GM12878 (cell line): Measurements from ENCODE around the gene IKZF5. TPM values are rescaled to one million over a fixed set of nuclear protein-coding genes. Genes with fewer than 3 reads are reported as not detected.

Source experiments
- ATAC-seq: fragments of 200-7000 bp; cut with Tn5 transposase; 3 replicates; pipeline ENCODE4 v1.9.1; 2020; ENCODE audit warnings: mild to moderate bottlenecking, moderate library complexity
- BruUV-seq: library from RNA; stranded (reverse); fragments of 400-500 nt; replicated peaks from 2 replicates; lab custom pipeline; 2021; lab: Mats Ljungman, UMichigan
- CTCF ChIA-PET: fragments of 300-600 bp; sonication (Branson Sonifier 250); formaldehyde crosslinking; extraction: SDS; loops from one replicate; lab custom pipeline; 2021; ENCODE audit warnings: inconsistent platforms; lab: Yijun Ruan, JAX
- POLR2A ChIA-PET: fragments of 350-600 bp; formaldehyde crosslinking; extraction: SDS; loops from one replicate; lab custom pipeline; 2021; ENCODE audit warnings: inconsistent platforms; lab: Charles Lee
- RAD21 ChIA-PET: fragments of 300-600 bp; sonication (Branson Sonifier 250); formaldehyde crosslinking; loops from one replicate; lab custom pipeline; 2023; ENCODE audit warnings: antibody characterized with exemption; ENCODE audit not compliant: unreplicated experiment; lab: Charles Lee
- SMC1A ChIA-PET: fragments of 300-600 bp; sonication (Branson Sonifier 250); formaldehyde crosslinking; loops from one replicate; lab custom pipeline; 2023; ENCODE audit not compliant: unreplicated experiment, uncharacterized antibody; lab: Charles Lee
- DNase-seq: peaks from one replicate; pipeline ENCODE4 v3.0.0-alpha.2; 2011; ENCODE audit warnings: low read depth, low spot score
- FAIRE-seq: peaks from 3 replicates; lab custom pipeline; 2011; peaks lifted over from hg19 to GRCh38; lab: Jason Lieb, UNC
- H2AFZ ChIP-seq: 2 replicates; pipeline ENCODE4 v1.6.0; 2011; ENCODE audit warnings: low read depth, low read length, control low read depth; ENCODE audit not compliant: control insufficient read depth
- H3K27ac ChIP-seq: 2 replicates; pipeline ENCODE4 v1.5.1; 2011; ENCODE audit warnings: control low read depth; ENCODE audit not compliant: control insufficient read depth, insufficient read depth
- H3K27me3 ChIP-seq, 2 experiments: replicated peaks in 1 of 2; 2 replicates each; pipeline versions ENCODE4 v1.6.0 to v1.6.1; 2011; ENCODE audit warnings: low read length in 1 of 2; ENCODE audit not compliant: control insufficient read depth in 2 of 2, insufficient read depth in 2 of 2
- H3K36me3 ChIP-seq, 2 experiments: 2 replicates each; pipeline ENCODE4 v1.5.1; 2011; ENCODE audit warnings: low read length in 1 of 2; ENCODE audit not compliant: control insufficient read depth in 2 of 2, insufficient read depth in 2 of 2
- H3K4me1 ChIP-seq: 2 replicates; pipeline ENCODE4 v1.6.1; 2011; ENCODE audit warnings: mild to moderate bottlenecking, low read length, moderate library complexity, mixed read lengths; ENCODE audit not compliant: control insufficient read depth, insufficient read depth
- H3K4me2 ChIP-seq: 2 replicates; pipeline ENCODE4 v1.6.0; 2011; ENCODE audit warnings: control low read depth; ENCODE audit not compliant: control insufficient read depth, insufficient read depth
- H3K4me3 ChIP-seq: fragments of 200-600 bp; sonication (generic); 2 replicates; pipeline ENCODE4 v1.5.1; 2016
- H3K79me2 ChIP-seq: 2 replicates; pipeline ENCODE4 v1.6.0; 2011; ENCODE audit warnings: low read length; ENCODE audit not compliant: control insufficient read depth, insufficient read depth
- H3K9ac ChIP-seq: 2 replicates; pipeline ENCODE4 v1.8.0; 2011; ENCODE audit warnings: low read length, control low read depth, mixed read lengths; ENCODE audit not compliant: control insufficient read depth, insufficient read depth
- H3K9me3 ChIP-seq: replicated peaks from 3 replicates; pipeline ENCODE4 v1.5.1; 2011; ENCODE audit warnings: mild to moderate bottlenecking, low read length; ENCODE audit not compliant: control insufficient read depth, insufficient read depth
- H4K20me1 ChIP-seq: 2 replicates; pipeline ENCODE4 v1.6.0; 2011; ENCODE audit not compliant: control insufficient read depth, insufficient read depth
- BCL11A ChIP-seq: IDR thresholded peaks from 2 replicates; pipeline ENCODE4 v1.6.1; 2011; ENCODE audit warnings: low read depth, low read length
- CBX3 ChIP-seq: fragments of 200-600 bp; sonication (generic); IDR thresholded peaks from 2 replicates; pipeline ENCODE4 v1.6.1; 2016; ENCODE audit warnings: low read depth, borderline replicate concordance
- DPF2 ChIP-seq: fragments of 450-650 bp; IDR thresholded peaks from 2 replicates; pipeline ENCODE4 v1.6.1; 2017; ENCODE audit warnings: mild to moderate bottlenecking
- FOS ChIP-seq: IDR thresholded peaks from 3 replicates; pipeline ENCODE4 v1.6.1; 2011; ENCODE audit warnings: borderline replicate concordance; ENCODE audit not compliant: insufficient read length; ENCODE audit errors: extremely low read depth
- GABPA ChIP-seq: IDR thresholded peaks from 2 replicates; pipeline ENCODE4 v1.6.1; 2014; ENCODE audit warnings: antibody characterized with exemption, low read depth, mild to moderate bottlenecking, inconsistent platforms
- HDGF ChIP-seq: fragments of 450-650 bp; IDR thresholded peaks from 2 replicates; pipeline ENCODE4 v1.6.1; 2016; ENCODE audit warnings: antibody characterized with exemption
- NBN ChIP-seq: fragments of 450-650 bp; IDR thresholded peaks from 2 replicates; pipeline ENCODE4 v1.6.1; 2016
- RBBP5 ChIP-seq: fragments of 200-600 bp; sonication (generic); conservative IDR thresholded peaks from 2 replicates; pipeline ENCODE4 v1.6.1; 2016
- ZNF217 ChIP-seq: fragments of 450-650 bp; IDR thresholded peaks from 2 replicates; pipeline ENCODE4 v1.6.1; 2017; ENCODE audit warnings: antibody characterized with exemption, mild to moderate bottlenecking
- WGBS: methylation state at CpG from one replicate; pipeline ENCODE4 v1.1.6; 2016; ENCODE audit warnings: low lambda C conversion rate; ENCODE audit not compliant: insufficient replicate concordance, insufficient coverage; ENCODE audit errors: missing lambda C conversion rate; 5-methylcytosine and 5-hydroxymethylcytosine counted together
- in situ Hi-C: fragments of 300-500 bp; cut with MboI; formaldehyde crosslinking; loops from 9 replicates; pipeline ENCODE4 v1.14.3; 2018; ENCODE audit warnings: mixed read lengths
- intact Hi-C: fragments of 100-400 bp; cut with micrococcal nuclease; formaldehyde crosslinking; loops from one replicate; pipeline ENCODE4 v1.14.2; 2022; ENCODE audit not compliant: unreplicated experiment
- polyA plus RNA-seq, 11 experiments: library from polyadenylated mRNA; depleted of rRNA in 4 of 11; unstranded in 6 of 11; stranded (reverse) in 5 of 11; fragments of >200 nt; fragmentation: Nextera tagmentation in 4 of 11; fragmentation: Illumina TruSeq in 1 of 11; extraction: Ambion mirVana in 4 of 11; extraction: Trizol in 1 of 11; gene quantifications; 1 replicate in 1 of 11; 2 replicates in 10 of 11; pipeline versions ENCODE4 v1.2.1 to v1.2.3, GENCODE V29; 2011 to 2016; ENCODE audit warnings: inconsistent platforms in 2 of 11, missing spikeins in 2 of 11, low read depth in 1 of 11
- total RNA-seq, 4 experiments: library from RNA; depleted of rRNA in 3 of 4; stranded (reverse); fragments of >200 nt in 3 of 4; fragmentation: Illumina TruSeq in 1 of 4; extraction: Trizol in 1 of 4; gene quantifications; 2 replicates each; pipeline versions ENCODE4 v1.2.1 to v1.2.3, GENCODE V29; 2013 to 2021
- TF ChIP-seq, protein P1 (sequence below): fragments of 450-650 bp; IDR thresholded peaks from 2 replicates; pipeline ENCODE4 v1.6.1; 2017; ENCODE audit warnings: borderline replicate concordance

Gene IKZF5
- total and polyA plus RNA-seq, 10 of the 15 experiments (the other 5 are each of a cell fraction or from before 2014, with no cell fraction given) = 5.3 to 23.2 (median 11.8) TPM

DNA sequence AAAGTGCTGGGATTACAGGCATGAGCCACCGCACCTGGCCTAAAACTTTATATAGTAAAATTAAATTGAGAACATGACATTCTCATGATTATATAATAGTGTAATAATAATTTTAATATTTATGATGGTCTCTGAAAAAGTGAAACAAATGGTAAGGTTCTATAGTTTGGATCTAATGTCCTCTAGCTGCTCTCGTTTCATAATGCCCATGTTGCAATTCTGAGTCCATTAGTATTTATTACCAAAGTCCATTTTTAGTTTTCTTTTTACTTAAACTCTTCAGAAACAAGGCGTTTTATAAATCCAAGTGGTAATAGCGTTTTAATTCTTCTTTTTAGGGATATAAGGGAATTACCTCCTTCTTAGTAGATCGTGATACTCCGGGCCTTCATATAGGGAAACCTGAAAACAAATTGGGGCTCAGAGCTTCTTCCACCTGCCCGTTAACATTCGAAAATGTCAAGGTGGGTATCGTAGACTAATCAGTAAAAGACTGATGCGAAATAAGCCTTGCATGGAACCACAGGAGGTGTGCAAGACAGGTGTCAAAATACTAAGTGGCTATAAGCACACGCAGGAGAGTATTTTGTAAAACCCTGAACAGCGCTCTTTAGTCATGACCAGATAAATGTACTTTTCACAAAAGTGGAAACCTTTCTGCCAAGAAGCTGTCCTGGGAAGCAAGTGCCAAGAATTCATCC lies 34.3 kb upstream of the IKZF5 start:
- no peaks in the 10 kb centered on the region; a peak in 1 of 4 replicates for H3K36me3 ChIP-seq
- no peaks in the 10 kb centered on the region for H3K79me2 ChIP-seq
- H3K4me3 ChIP-seq = no peak overlapping the region
- TF ChIP-seq HDGF = no peak
- no peak for TF ChIP-seq ZNF217
- 0 out of 2 replicates have a peak, but pooled peaks have one; percentile 6 for TF ChIP-seq BCL11A
- no peaks in the 10 kb centered on the region for H4K20me1 ChIP-seq
- intact Hi-C loops (loop anchor here (1.0 to 5.0 kb wide), 3 partner anchors 339 to 924 kb away; no protein-coding TSS in a partner anchor), in situ Hi-C loops (loop anchor here (5.0 kb wide), 1 partner anchor 509 kb away; no protein-coding TSS in a partner anchor)
- ATAC-seq (no peak), DNase-seq (no peak), FAIRE-seq (no peak)
- no peak overlapping the region for H3K4me2 ChIP-seq
- no peaks in the 10 kb centered on the region for H3K27me3 ChIP-seq
- no peak overlapping the region for H3K9ac ChIP-seq
- peaks cover 8% of the 10 kb centered on the region for H3K4me1 ChIP-seq
- POLR2A ChIA-PET = no interaction called here
- H3K9me3 ChIP-seq = no peaks in the 10 kb centered on the region
- SMC1A ChIA-PET = interaction anchor here (0.7 to 2.2 kb wide), 17 partner anchors 9 to 531 kb away, joined by 3 to 10 read pairs (median 4); no protein-coding TSS in a partner anchor
- no peak overlapping the region for H3K27ac ChIP-seq
- H2AFZ ChIP-seq = no peak overlapping the region
- RAD21 ChIA-PET = interaction anchor here (0.7 to 1.4 kb wide), 8 partner anchors 20 to 520 kb away, joined by 3 to 5 read pairs (median 4); partner anchors contain the start of genes ACADSB, IKZF5 and PSTK
- CTCF ChIA-PET = interaction anchor here (0.6 to 5.5 kb wide), 33 partner anchors 9 to 526 kb away, joined by 3 to 42 read pairs (median 4); no protein-coding TSS in a partner anchor
- WGBS = 82% methylated on average over 12 of the region's 12 CpGs
- TSS peak; percentile 49 for BruUV-seq

DNA sequence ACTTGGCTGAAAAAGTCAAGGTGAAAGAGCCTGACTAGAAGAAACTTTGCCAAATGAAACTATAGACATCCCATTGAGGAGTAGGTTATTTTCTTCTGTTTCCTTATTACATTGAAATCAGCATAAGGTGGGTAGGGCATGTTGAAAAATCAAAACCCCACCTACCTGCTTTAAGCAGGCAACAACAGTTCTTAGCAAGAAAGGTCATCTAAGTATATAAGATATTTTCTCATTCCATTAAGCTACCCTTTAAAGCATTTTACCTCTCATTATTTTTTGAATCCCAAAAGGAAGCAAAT lies 31.0 kb upstream of the IKZF5 start:
- DNase-seq (no peak), FAIRE-seq (peak; percentile 18), ATAC-seq (no peak; the same call in 2 of the 3 replicates)
- H3K4me2 ChIP-seq = no peak overlapping the region
- peaks cover 8% of the 10 kb centered on the region for H3K4me1 ChIP-seq
- peak overlapping the region; percentile 18; the same call in 1 of the 2 replicates for H2AFZ ChIP-seq
- H3K4me3 ChIP-seq = no peak overlapping the region
- ChIA-PET SMC1A (no interaction called here), RAD21 (no interaction called here), CTCF (interaction anchor here (1.4 to 1.9 kb wide), 2 partner anchors 12 to 59 kb away, joined by 3 to 4 read pairs; partner anchors contain the start of gene PSTK), POLR2A (no interaction called here)
- H3K9me3 ChIP-seq = no peaks in the 10 kb centered on the region
- H3K79me2 ChIP-seq = no peaks in the 10 kb centered on the region
- TF ChIP-seq DPF2 (no peak), FOS (no peak), RBBP5 (no peak), CBX3 (no peak), HDGF (no peak), GABPA (no peak), NBN (no peak)
- TF ChIP-seq, protein P1, sequence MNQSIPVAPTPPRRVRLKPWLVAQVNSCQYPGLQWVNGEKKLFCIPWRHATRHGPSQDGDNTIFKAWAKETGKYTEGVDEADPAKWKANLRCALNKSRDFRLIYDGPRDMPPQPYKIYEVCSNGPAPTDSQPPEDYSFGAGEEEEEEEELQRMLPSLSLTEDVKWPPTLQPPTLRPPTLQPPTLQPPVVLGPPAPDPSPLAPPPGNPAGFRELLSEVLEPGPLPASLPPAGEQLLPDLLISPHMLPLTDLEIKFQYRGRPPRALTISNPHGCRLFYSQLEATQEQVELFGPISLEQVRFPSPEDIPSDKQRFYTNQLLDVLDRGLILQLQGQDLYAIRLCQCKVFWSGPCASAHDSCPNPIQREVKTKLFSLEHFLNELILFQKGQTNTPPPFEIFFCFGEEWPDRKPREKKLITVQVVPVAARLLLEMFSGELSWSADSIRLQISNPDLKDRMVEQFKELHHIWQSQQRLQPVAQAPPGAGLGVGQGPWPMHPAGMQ = no peak
- peaks cover 0 to 4% of the 10 kb centered on the region in 2 experiments; a peak in 1 of 4 replicates for H3K36me3 ChIP-seq
- no peaks in the 10 kb centered on the region for H3K27me3 ChIP-seq
- intact Hi-C loops = no loop called here
- in situ Hi-C loops = no loop called here
- no TSS peak for BruUV-seq
- no peaks in the 10 kb centered on the region for H4K20me1 ChIP-seq
- H3K27ac ChIP-seq = no peak overlapping the region
- H3K9ac ChIP-seq = no peak overlapping the region
